DMS79 (cell line): ENCODE results near the gene CEP104.

ENCODE experiments used
- DNase-seq: peaks from one replicate; lab custom pipeline; 2025; lab: John Stamatoyannopoulos, UW

CEP104 gene

GRCh38 chr1:3796215-3797061 is 60.6 kb downstream of the CEP104 start, which contains the start of gene LRRC47:
Gene LRRC47, minus strand, starts transcription at chr1:3796498. Its CDS starts 22 bp downstream, at chr1:3796476.
- peak; percentile 85 for DNase-seq

- DNase-seq, result no peak
Observed at GRCh38 chr1:3795453-3796214, 61.4 kb downstream of the CEP104 start.

- DNase-seq, result no peak
Observed at GRCh38 chr1:3790952-3791351, 66.1 kb downstream of the CEP104 start.

GRCh38 chr1:3790500-3790923 is 66.5 kb downstream of the CEP104 start:
- no peak for DNase-seq

- DNase-seq, result no peak
Observed at GRCh38 chr1:3789421-3790300, 67.3 kb downstream of the CEP104 start.

GRCh38 chr1:3788756-3789420 is 68.1 kb downstream of the CEP104 start:
- no peak for DNase-seq

GRCh38 chr1:3787745-3788605 is 69.0 kb downstream of the CEP104 start:
- DNase-seq, result no peak

- DNase-seq, result no peak
Observed at GRCh38 chr1:3787349-3787715, 69.7 kb downstream of the CEP104 start.

GRCh38 chr1:3786468-3787348 is 70.3 kb downstream of the CEP104 start:
- DNase-seq, result no peak

- DNase-seq, result no peak
Observed at GRCh38 chr1:3785456-3786157, 71.4 kb downstream of the CEP104 start.

GRCh38 chr1:3785045-3785444 is 72.0 kb downstream of the CEP104 start:
- DNase-seq, result no peak

GRCh38 chr1:3783651-3784474 is 73.1 kb downstream of the CEP104 start:
- no peak for DNase-seq

GRCh38 chr1:3780901-3781300 is 76.1 kb downstream of the CEP104 start:
- no peak for DNase-seq

GRCh38 chr1:3779912-3780416 is 77.0 kb downstream of the CEP104 start:
- no peak for DNase-seq

- no peak for DNase-seq
Observed at GRCh38 chr1:3779265-3779911, 77.6 kb downstream of the CEP104 start.

- no peak for DNase-seq
Observed at GRCh38 chr1:3778590-3779264, 78.3 kb downstream of the CEP104 start.
